ENCODE results near the gene STAP2. TPM values are rescaled to one million over a fixed set of nuclear protein-coding genes. Genes with fewer than 3 reads are reported as not detected.

The STAP2 gene
- total RNA-seq, 1 donor = 9.9 TPM

DNA sequence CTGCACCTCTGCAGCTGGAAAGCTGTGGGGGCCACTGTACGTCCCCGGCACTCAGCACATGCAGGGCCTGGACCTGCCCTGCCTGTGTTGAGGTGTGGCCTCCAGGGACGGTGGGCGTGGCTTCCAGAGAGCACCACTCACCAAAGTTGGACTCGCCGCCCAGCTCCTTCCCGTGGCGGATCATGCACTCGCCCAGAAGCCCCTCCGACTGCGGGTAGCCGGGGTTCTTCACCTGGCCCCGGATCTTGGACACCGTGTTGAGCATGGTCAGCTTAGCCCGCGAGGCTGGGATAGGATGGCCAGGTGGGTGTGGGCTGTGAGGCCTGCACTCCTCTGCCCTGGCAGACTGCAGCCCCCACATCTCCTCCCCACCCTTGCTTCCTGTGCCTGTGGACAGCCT lies 26.7 kb upstream of the STAP2 start:
- DNase-seq (ENCODE audit: low read depth) = no peak
- TF ChIP-seq, protein P1, sequence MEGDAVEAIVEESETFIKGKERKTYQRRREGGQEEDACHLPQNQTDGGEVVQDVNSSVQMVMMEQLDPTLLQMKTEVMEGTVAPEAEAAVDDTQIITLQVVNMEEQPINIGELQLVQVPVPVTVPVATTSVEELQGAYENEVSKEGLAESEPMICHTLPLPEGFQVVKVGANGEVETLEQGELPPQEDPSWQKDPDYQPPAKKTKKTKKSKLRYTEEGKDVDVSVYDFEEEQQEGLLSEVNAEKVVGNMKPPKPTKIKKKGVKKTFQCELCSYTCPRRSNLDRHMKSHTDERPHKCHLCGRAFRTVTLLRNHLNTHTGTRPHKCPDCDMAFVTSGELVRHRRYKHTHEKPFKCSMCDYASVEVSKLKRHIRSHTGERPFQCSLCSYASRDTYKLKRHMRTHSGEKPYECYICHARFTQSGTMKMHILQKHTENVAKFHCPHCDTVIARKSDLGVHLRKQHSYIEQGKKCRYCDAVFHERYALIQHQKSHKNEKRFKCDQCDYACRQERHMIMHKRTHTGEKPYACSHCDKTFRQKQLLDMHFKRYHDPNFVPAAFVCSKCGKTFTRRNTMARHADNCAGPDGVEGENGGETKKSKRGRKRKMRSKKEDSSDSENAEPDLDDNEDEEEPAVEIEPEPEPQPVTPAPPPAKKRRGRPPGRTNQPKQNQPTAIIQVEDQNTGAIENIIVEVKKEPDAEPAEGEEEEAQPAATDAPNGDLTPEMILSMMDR (IDR thresholded peaks at IDR 0.05; ENCODE audit: insufficient read depth, low read depth, low read length) = no peak

DNA sequence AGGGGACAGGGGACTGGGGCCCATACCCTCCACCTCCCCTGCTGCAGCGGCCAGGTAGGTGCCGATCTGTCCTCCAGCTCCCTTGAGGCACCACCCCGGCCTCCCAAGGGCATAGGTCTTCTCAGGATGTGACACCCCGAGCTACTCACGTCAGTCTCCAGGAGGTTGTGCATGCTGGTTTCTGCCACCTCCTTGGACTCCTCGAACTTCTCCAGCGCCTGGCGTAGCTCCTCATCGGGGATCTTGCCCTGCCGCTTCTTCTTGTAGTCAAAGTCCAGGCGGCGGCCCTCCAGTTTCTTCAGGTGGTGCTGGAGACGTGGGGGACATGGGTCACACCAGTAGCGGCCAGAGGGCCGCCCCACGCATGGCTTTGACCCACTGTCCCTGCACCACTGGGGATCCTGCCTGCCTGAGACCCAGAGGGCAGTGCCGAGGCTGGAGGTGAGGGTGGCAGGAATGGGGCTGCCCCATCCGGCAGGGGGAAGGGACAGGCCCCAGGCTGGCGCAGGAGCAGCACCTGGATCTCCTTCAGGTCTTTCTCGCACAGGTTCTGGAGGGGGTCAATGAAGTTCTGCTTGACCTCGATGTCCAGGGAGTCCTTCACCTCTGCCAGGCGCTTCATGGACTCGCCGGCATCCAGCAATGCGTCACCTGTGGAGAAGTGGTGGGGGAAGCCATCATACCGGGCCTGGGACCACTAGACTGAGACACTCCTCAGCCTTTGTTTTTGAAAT lies 25.1 kb upstream of the STAP2 start:
- TF ChIP-seq, protein P1 (IDR thresholded peaks at IDR 0.05; ENCODE audit: insufficient read depth, low read depth, low read length) = no peak
- H3K4me3 ChIP-seq (ENCODE audit: low read depth, low read length) = no peak overlapping the region
- DNase-seq (ENCODE audit: low read depth) = no peak

More for the DNA sequence above, 26.7 kb upstream of the STAP2 start:
- H3K4me3 ChIP-seq (ENCODE audit: low read depth, low read length) = no peak overlapping the region

DNA sequence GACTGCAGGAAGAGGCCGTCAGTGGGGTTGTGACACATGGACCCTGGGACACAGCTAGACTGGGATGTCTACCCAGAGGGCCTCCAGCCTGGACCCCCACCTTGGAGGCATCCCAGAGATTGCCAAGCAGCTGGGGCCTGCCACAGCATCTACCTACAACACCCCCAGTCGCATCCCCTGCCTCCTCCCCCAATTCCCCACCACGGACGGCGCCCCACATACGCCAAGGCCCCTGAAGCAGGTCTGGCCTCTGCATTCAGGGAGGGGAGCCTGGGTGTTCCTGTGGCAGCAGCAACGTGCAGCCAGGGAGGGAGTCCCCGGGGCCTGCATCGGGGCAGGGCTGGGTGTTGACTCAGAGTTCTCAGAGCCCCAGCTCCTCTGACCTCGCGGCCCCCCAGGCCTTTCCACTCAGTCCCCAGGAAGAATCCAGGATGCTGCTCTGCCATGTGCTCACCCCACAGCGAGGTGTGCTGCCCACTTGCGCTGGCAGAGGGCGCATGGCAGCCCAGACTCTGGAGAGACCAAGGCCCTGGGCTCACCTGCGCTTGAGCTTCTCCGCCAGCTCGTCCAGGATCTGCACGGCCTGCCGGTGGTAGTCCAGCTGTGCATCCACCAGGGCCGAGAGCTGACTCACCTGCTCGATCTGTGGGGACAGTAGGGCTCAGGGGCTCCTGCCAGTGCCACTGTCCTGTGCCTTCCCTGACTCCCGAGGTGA lies 24.4 kb upstream of the STAP2 start:
- TF ChIP-seq, protein P1 (IDR thresholded peaks at IDR 0.05; ENCODE audit: insufficient read depth, low read depth, low read length) = peak; percentile 21
- no peak for DNase-seq (ENCODE audit: low read depth)
- no peak overlapping the region for H3K4me3 ChIP-seq (ENCODE audit: low read depth, low read length)

DNA sequence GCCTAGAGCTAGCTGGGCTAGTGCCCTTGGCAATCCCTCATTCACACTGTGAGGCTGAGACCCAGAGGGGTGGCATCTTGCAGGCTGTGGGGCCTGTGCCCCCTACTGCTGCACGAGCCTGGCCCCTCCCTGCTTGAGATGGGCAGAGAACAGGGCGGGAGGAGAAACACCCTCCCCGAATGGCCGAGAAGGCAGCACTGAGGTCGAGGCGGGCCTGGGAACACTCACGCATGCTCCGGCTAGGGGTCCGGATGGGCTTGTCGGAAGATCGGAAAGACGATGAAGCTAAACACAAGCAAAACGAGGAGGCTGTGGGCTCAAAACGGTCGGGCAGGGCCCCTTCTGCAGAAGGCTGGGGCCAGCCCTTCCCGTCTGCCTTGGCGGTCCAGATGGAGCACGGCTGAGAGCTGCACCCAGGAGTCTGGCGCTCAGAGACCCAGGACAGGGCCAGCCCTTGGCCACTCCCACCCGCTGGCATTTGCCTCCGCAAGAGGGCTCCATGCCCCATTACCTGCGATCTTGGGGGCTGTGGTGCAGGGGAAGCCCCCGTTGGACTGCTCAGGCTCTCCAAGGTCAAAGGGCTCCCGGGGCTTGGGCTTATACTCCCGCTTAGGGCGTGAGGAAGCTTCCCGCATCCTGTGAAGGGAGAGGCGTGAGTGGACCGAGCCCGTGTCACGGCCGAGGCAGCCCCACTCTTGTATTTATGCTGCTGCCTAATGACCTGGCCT lies 23.6 kb upstream of the STAP2 start:
- DNase-seq (ENCODE audit: low read depth) = no peak
- TF ChIP-seq, protein P1 (IDR thresholded peaks at IDR 0.05; ENCODE audit: insufficient read depth, low read depth, low read length) = no peak
- no peak overlapping the region for H3K4me3 ChIP-seq (ENCODE audit: low read depth, low read length)

DNA sequence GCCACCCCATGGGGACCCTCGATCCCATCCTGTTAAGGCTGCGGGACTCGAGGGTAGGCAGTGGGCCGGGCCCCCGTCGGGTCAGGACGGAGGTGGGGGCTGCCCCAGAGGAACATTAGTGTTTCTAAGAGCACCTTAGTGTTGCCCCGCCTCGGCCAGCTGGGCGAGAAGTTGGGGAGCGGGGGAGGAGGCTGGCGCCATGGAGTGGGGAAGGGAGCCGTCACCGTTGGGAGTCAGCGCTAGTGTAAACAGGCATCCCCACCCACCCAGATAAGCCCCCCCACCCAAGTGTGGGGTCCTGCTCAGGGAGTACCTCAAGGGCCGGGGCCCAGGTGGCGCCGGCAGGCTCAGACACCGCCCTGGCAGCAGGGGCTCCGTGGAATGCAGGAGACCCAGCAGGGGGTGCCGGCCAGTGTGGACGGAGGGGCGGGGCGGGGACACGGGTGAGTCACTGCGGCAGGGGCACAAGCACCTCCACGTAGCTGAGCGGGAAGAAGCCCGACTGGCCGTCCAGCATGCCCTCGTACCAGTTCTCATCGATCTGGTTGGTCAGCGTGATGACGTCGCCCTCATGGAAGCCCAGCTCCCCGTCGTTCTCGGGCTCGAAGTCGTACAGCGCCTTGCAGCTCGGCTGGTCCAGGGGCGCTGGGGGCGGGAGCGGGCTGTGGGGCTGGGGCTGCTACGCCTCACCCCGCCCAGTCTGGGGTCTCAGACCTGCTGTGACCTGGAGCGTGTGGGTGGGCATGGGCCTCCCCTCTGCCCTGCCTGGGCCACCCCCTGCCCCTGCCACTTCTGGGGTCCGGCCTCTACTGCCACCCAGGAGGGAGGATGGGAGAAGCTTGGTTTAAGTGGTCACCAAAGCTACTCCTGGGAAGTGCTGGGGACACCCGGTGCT lies 22.8 kb upstream of the STAP2 start:
- TF ChIP-seq, protein P1 (IDR thresholded peaks at IDR 0.05; ENCODE audit: insufficient read depth, low read depth, low read length) = no peak
- no peak overlapping the region for H3K4me3 ChIP-seq (ENCODE audit: low read depth, low read length)
- DNase-seq (ENCODE audit: low read depth) = no peak

DNA sequence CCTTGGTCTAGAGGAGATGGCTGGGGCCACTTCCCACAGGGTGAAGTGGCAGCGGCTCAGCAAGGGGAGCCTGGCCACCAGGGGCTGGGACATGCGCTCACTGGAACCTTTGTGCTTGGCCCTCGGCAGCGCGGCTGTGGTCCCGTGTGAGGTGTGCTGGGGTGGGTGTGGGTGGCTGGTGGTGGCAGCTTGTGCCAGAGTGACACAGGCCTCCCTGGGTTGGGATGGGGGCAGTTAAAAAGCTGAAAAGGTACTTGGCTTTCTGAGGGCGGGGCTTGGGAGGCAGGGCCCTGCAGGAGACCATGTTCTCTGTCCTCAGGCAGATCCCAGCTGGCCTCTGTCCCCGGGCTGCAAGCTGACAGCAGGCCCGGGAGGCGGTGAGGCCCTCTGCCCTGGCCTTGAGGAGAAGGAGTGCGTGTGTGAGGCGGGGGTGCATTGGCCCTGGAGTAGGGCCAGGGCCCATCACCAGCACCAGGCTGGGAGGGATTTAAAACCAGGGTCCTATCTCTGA lies 22.1 kb upstream of the STAP2 start:
- TF ChIP-seq, protein P1 (IDR thresholded peaks at IDR 0.05; ENCODE audit: insufficient read depth, low read depth, low read length) = no peak
- H3K4me3 ChIP-seq (ENCODE audit: low read depth, low read length) = no peak overlapping the region
- DNase-seq (ENCODE audit: low read depth) = no peak
